ENCODE data around the gene USP9X.
"Not testable (repeated sequence)": the region's sequence is repeated elsewhere in the genome, so short reads cannot be mapped to it uniquely, and the experiment has no call there.

USP9X gene

DNA sequence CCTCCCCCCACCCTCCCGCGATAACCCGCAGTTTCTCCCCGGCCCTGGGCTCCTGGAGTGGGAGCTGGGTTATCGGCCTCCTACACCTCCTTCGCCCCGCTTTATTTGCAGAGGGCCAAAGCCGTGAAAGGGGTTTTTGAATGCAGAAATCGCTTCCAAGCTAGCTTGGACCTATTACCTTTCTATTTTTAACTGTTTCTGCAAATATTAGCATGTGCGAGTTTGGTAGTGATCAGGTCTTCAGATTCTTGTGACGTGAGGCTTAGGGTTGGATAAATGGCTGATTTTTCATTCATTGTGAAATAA is 1.3 kb downstream of the USP9X start:
- no peak for DNase-seq (ENCODE audit: low read depth)

DNA sequence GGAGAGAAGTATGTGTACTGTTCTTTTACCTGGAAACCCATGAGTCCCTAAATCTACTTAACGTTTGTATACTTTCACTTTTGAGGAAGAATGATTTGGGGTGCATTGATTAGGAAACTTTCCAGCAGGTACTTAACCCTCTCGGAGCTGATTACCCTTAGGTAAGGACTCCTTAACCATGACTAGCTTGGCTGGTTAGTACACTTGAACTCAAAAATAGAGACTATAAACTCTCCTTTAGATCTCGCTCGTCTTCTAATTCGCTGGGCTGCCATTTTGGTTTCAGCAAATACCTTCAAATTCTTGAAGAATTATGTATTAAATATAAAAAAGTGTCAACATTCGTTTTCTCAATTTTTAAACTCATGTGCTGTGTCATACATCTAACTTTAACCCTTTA is 2.0 kb downstream of the USP9X start:
- no peak for DNase-seq (ENCODE audit: low read depth)

DNA sequence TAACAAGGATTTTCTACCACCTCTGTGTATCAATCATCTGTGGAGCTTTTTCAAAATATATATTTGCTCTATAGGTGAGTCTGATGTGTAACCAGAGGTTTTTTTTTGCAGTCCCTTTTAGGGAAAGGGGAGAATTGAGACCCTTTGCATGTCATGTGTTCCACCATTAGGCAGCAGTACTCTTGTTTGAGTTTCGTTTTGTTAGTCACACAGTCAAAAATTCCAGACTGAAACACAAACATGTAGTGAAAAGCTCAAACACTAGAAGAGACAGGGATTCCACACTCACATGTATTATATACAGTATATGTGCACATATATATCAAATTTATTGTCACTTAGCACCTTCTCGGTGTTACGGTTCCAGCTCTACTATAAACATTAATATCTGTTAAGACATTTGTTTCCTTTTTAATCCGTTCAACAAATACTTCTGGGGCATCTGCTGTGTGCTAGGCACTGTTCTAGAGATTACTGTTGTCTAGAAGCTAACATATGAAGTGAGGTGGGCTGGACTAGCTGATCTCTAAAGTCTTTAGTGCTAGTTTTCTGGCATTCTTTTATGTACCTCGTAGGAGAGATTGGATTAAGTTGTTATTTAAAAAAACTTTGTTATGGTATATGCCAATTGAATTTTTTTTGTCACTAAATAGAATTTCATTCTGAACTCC is 5.5 kb downstream of the USP9X start:
- no peak for DNase-seq (ENCODE audit: low read depth)

DNA sequence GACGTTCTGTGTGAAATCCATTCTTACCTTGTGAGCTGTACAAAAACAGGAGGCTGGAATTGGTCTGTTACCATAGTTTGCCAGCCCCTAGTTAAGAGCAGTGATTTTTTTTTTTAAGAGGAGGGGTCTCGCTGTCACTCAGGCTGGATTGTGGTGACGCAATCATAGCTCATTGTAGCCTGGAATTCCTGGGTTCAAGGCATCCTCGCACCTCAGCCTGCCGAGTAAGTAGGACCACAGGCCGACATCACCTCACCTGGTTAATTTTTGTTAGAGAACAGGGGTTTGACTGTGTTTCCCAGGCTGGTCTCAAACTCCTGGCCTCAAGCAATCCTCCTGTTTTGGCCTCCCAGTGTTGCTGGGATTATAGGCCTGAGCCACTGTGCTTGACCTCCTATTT is 7.5 kb downstream of the USP9X start:
- DNase-seq (ENCODE audit: low read depth) = no peak

DNA sequence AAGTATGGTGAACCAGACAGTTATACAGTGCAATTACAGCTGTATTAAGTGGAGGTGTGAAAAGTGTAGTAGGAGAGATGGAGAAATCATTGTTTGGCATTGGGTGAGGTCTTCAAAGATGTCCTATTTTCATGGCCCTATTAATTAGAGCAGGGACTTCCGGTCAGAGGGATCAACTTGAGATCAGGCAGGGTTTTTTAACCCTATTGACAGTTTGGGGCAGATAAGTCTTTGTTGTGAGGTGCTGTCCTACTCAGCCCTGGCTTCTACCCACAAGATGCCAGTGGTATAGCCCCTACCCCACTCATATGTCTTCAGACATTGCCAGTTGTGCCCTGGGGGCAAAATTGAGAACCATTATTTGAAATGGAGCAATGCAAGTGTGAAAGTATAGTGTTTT is 9.9 kb downstream of the USP9X start:
- DNase-seq (ENCODE audit: low read depth) = no peak

DNA sequence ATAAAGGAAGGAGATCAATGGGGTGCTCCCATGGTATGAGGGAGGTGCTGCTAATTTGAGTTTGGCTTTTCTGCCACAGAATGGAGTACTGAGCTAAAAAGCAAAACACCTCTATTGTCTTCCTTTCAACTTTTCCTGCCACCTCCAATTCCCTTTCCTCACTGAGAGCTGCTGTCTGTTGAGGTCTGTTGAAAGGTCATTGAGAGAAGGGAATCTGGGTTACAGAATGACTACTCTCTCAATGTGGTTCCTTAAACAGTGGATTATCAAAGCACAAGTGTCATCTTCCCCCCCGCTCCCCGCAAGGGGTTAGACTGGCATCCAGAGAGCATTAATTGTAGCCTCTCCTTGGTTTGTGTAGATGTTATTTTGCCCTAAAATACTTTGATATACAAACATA is 10.7 kb downstream of the USP9X start:
- no peak for DNase-seq (ENCODE audit: low read depth)

DNA sequence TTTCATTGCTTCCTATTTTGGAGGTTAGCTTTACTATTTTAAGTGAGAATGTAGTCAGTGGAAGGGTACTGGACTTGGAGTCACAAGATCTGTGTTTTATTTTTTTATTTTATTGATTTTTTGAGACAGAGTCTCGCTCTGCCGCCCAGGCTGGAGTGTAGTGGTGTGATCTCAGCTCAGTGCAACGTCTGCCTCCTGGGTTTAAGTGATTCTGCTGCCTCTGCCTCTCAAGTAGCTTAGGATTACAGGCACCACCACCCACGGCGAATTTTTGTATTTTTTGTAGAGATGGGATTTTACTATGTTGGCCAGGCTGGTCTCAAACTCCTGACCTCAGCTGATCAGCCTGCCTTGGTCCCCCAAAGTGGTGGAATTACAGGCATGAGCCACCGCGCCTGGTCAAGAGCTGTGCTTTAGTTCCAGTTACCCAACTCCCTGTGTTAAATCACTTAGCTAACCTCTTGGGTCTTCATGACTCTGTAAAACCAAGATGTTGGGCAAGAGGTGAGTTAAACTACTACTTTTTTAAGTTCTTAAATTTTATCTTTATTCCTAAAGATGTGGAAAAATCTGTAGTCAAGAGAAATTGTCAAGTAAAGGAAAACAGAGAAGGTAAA is 11.2 kb downstream of the USP9X start:
- no peak for DNase-seq (ENCODE audit: low read depth)

DNA sequence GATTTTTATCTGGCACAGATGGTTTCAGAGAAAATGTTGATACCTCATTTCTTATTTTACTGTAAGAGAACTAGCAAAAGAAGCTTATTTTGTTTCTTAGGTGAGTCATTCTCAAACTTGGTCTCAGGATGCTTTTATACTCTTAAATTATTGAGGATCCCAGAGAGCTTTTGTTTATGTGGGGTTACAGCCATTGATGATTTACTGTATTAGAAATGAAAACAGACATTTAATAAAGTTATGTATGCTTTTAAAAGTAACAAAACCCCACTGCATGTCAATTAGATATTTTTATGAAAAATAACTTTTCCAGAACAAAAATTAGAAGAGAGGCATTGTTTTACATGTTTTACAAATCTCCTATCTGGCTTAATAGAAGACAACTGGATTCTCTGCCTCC is 12.1 kb downstream of the USP9X start:
- DNase-seq (ENCODE audit: low read depth) = no peak

DNA sequence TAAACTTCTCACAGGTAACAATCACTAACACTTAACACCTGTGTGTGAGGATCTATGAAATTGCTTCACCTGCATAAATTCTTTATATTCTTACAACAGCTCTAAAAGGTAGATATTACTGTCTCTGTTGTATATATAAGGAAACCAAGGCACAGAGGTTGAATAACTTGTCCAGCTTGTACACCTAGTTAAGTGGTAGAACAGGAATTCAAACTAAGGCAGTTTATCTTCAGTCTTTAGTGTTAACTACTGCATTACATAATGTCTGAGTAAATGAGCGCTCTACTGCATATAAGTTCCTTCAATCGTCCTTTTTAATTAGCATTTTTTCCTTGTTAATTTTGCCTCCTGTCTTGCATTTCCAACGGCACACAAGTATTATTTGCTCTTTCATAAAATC is 15.0 kb downstream of the USP9X start:
- no peak for DNase-seq (ENCODE audit: low read depth)

DNA sequence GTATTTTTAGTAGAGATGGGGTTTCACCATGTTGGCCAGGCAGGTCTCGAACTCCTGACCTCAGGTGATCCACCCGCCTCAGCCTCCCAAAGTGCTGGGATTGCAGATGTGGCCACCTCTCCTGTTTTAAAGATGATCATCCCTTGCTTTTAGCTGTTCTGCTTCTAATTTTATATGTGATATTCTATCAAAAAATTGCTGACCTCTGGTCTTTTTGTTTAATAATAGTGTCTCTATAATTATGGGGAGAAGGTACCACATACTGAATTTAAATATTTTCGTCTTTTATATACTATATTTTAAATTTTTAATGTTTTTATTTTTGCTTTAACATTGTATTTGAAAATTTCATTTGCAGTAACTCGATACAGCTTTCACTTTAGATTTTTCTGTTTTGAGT is 15.6 kb downstream of the USP9X start:
- DNase-seq (ENCODE audit: low read depth) = no peak

DNA sequence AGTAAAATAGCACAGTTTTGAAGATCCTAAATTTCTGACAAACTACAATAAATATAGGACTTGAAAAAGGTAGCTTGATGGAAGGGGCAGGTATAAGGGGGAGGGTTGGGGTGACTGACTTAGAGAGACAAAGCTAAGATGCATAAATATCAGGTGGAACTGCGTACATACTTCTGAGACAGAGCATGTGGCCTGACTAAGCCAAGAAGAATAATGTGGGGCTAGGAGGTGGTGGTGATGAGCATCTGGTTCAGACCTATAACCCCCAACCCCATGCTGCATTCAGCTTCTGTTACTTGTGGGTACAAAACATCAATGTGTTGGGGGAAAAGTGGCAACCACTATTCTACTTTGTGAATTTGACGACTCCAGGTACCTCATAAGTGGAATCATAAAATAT is 19.8 kb downstream of the USP9X start:
- DNase-seq (ENCODE audit: low read depth) = no peak

DNA sequence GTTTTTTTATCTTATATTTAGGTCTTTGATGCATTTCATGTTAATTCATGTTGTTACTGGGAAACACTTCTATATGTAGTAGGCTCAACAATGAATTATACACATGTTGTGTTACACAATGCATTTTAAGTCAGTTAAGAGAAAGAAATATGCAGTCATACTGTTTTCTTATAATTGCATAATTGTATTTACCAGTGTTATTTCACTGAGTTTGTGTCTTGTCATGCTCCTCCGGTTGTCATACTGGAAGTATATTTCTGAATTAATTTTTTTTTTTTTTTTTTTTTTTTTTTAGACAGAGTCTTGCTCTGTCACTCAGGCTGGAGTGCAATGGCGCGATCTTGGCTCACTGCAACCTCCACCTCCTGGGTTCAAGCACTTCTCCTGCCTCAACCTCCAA is 21.0 kb downstream of the USP9X start:
- DNase-seq (ENCODE audit: low read depth) = not testable (repeated sequence)

DNA sequence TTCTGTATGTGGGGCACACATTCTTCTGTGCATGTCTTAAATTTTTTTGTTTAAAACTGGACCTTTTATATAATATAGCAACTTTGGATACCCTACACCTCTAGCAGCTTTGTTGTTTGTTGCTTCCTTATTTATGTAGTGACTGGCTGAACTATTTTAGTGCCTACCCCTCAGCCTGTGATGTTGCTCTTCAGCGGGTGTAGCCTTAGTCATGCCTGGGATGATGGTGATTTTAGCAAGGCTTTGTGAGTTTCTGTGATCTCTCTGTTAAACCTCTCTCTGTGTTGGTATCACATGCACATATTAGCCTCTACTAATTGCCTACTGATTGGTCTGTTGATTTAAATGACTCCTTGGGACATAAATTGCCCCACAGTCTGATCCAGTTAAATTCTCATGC is 22.8 kb downstream of the USP9X start:
- no peak for DNase-seq (ENCODE audit: low read depth)

DNA sequence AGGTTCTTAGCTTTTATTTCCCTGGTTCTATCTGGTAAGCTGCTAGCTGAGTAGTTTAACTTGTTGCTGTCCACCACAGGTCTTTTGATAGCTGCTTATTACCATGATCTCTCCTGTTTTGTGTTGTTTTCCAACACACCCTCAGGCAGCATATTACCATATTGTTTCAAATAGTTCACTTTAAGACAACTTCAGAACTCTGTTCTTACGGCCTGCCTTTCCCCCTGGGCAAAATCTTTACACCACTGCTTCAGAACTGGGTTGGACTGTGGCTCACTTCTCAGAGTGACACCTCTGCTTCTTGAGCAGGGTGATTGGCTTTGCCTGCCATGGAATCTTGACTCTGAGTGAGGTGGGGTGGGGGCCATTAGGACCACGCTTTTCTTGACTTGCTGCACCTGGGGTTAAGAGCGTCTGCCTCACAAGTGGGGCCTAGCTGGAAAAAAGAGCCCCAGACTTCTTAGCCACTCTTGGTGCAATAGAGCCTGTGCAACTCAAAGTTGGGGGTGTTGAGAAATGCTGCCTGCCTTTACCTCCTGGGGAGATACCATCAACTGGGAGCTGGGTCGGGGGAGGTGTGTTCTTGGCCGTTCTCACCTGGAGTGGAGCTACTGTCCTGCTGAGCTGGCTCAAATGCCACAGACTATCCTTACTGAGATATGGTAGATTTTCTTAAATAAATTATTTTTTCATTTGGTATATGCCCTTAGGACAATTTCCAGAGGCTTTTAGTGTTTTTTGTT is 23.4 kb downstream of the USP9X start:
- DNase-seq (ENCODE audit: low read depth) = no peak

DNA sequence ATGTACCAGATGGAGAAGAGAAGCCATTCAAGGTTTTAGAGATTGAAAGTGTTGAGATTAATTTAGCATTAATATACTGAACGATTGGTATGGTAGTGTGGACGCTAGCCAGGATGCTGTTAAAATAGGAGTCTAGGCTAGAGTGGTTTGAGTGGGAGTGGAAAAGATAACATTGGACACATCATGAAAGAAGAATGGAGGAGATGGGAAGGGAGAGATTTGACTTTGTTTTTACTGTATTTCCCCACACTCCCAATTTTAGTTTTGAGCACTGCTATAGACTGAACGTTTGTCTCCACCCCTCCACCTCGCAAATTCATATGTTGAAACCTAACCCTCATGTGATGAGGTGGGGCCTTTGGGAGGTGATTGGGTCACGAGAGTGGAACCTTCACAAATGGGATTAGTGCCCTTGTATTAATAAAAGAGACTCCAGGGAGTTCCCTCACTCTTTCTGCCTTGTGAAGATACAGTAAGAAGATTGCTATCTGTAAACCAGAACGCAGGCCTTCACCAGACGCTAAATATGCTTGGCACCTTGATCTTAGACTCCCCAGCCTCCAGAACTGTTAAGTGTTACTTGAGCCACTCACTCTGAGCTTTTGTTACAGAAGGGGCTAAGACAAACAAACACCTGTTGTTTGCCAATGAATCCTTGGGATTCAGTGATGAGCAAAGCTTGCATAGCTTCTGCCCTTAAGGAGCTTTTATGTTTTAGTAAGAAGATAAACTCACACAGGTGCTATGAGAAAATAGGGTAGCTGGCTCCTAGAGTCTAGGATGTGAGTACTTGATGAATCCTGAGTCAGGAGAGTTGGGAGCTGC is 25.8 kb downstream of the USP9X start:
- DNase-seq (ENCODE audit: low read depth) = no peak

DNA sequence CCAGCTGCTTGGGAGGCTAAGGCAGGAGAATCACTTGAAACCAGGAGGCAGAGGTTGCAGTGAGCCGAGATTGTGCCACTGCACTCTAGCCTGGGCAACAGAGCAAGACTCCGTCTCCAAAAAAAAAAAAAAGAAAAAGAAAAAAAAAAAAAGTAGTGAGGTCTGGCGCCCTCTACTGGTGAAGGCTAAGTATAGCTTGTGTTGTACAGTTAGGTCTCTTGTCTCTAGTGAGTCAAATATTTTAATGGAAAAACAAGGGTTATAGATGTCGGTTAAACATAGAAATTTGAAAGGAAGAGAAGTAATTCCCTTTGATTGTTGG is 29.8 kb downstream of the USP9X start:
- DNase-seq (ENCODE audit: low read depth) = not testable (repeated sequence)

DNA sequence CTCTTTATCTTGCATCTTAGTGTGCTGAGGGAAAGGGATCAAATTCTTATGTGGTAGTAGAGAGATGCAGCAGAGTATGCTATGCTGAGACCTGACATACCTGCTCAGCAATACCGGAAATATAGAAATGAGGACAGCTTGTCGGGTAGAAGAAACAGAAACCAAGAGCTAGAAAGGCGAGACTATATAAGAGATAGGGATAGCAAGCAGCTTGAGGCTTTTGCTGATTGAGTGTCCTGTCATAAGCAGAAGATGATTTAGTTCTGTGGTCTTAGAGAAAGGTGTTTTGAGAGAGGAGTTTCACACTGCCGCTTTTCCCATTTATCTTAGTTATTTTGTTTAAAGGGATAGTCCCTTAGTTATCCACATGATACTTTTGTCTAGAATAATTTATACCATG is 31.7 kb downstream of the USP9X start:
- DNase-seq (ENCODE audit: low read depth) = no peak

DNA sequence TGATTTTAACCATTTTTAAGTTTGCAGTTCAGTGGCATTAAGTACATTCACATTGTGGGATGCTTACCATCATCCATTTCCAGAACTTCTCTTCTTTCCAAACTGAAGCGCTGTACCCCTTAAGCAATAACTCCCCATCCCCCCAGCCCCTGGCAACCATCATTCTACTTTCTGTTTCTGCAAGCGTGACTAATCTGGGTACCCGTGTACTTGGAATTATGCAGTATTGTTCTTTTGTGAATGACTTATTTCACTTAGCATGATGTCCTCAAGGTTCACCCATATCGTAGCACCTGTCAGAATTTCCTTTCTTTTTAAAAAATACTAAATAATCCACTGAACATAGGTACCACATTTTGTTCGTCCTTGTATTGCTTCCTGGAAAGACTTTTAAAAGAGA is 32.9 kb downstream of the USP9X start:
- no peak for DNase-seq (ENCODE audit: low read depth)

DNA sequence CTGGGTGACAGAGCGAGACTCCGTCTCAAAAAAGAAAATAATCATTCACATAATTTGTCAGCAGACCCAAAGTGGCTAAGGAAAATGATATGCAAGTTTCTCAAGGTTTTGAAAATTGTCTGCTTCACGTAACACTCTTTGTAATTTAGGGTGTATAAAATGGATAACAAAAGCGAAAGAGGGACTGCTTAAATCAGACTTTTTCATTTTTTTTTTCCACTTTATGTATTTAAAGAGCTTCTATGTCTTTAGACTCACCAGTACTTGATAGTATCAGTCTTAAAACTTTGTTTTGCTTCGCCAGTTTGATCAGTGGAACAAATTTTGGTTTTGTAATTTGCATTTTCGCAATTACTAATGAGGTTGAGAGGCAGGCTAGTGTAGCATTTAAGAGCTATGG is 34.6 kb downstream of the USP9X start:
- DNase-seq (ENCODE audit: low read depth) = no peak

DNA sequence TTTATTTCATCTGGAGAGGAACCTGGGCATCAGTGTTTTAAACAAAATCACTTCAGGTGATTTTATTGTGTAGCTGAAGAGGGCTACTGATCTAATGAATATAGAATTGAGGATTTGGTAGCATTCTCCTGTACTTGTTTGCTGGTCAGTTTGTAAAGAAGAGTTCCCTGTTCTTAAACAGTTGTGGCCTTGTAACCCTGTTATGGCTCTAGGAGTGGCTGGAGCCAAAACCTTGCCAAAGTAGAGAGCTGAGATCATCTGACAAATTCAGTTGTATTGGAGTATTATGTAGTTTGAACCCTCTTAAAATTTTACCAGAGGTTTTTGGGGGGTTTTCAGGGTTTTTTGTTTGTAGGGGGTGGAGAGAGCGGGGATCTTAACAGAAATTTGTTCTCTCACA is 36.5 kb downstream of the USP9X start:
- no peak for DNase-seq (ENCODE audit: low read depth)

DNA sequence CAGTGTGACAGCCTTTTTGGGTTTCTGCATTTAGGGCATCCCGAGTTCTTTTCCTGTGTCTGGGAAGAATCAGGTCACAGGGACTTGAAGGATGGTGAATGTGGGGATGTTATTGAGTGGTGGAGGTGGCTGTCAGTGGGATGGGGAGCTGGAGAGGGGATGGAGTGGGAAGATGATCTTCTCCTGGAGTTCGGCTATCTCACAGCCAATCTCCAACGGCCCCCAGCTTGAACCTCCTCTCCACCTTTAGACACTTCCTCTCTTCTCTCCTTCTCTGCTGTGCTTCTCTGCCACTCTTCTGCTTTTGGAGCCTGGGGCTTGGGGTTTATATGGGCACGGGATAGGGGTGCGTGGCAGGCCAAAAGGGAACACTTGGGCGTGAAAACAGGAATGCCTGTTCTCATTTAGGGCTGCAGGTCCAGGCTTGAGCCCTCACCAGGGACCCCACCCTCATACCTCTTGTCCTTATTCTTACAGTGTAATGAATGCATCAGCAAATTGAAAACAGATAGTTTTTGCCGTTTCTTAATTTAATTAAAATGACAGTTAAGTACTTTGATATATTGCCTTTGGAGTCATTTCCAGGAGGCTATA is 37.5 kb downstream of the USP9X start:
- no peak for DNase-seq (ENCODE audit: low read depth)

DNA sequence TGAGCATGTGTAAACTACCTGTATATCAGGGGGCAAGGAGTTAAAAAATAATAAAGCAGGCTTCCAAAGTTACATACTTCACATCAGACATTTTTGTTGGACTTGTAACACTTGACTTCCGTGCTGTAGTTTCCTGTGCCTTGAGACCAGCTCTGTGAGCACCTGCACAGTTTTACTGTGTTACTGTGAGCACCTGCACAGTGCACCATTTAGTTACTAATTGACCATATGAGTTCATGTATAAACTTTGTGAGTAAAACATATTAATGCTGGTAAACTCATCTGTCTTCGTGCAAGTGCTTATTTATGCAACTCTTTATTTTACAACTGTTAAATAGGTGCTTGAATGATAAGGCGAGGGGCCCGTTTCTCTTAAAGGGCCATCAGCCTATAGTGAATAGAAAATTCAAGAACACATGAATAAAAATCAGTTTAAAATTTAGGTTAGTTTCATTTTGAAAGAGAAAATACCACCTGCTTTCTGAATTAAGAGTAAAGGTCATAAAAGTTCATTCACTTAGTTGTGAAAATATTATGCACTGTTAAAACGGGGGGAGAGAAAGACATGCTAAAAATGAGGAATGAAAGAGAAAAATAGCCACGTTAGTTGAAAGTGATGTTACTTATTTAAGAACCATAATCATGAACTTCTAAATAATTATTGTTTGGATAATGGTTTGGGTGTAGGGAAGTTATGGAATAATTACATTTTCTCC is 42.4 kb downstream of the USP9X start:
- DNase-seq (ENCODE audit: low read depth) = no peak

All from HS-27A (cell line).